ENCODE results near the gene ACAD10. TPM values are rescaled to one million over a fixed set of nuclear protein-coding genes. Genes with fewer than 3 reads are reported as not detected.

ACAD10 gene
- total and polyA plus RNA-seq, 7 donors: 6.0 to 20.2 (median 10.9) TPM

DNA sequence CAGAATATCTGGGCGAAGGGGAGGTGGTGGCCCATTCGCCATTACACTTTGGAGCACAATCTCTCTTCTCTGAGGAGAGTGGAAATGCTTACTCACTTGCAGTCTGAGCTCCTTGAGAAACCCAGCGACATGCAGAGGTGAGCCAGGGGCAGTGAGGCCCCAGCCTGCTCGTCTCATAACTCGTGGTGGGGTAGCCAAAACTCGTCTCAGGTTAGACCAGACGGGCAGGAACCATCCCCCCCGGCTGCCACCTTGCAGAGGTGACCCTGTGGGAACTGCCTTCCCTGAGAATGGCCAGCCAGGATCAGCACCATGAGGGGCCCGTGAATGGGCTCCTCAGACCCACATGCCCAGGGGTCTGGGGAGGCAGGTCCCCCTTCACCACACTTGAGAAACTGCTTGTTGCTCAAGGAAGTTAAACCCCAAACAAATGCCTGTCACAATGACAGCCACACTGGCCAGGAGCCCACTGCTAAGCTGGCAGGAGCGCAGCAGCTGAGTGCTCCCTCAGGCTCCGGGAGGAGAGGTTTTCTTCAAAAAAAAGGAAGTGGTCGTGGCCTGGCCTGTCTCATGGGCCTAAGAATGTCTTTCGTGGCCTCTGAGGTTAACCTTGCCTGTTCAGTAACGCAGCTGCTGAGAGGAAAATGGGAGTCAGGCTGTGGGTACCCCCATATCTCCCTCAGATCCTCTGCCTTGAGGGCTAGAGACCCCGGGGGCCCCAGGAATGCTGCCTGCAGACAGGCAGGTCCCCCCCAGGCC lies 71.7 kb downstream of the ACAD10 start:
- Histone ChIP-seq H3K9me3 (no peaks in the 10 kb centered on the region), H3K27ac (peak overlapping the region; percentile 86), H3K4me1 (peaks cover 31% of the 10 kb centered on the region), H3K4me3 (no peak overlapping the region), H3K36me3 (ENCODE audit: insufficient read depth in 1 of 2, low read depth in 1 of 2) (peaks cover 2 to 27% of the 10 kb centered on the region in 2 donors), H3K27me3 (ENCODE audit: insufficient read depth in 3 of 3, low read length in 2 of 3) (no peaks in the 10 kb centered on the region)
- 46 to 60% (median 52%) methylated on average over 15 of the region's 15 CpGs for WGBS, 3 donors
- ATAC-seq: peak; percentile 22 to 59 (median 30)
- DNase-seq: peak; percentile 64 to 76
- no peak for TF ChIP-seq CTCF (IDR thresholded peaks at IDR 0.05)
- intact Hi-C loops (cut with DNase I): no loop called here

DNA sequence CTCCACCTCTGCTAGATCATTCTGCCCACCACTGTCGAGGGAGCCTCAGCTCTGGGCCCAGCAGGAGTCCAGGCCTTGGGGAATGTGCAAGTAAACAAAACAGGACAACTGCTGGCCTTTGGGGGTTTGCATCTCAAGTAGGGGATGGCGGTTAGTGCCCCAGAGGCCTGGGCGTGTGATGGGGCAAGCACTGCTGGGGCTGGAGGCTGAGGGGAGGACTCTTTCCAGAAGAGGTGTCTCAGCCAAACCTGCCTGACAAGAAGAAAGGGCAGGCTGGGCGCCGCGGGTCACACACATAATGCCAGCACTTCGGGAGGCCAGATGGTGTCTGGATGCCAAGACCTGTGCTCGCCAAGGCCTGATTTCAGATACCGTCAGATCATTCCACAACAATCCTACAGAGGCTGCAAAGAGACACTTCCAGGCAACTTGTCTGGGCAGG lies 72.3 kb downstream of the ACAD10 start:
- no peaks in the 10 kb centered on the region for H3K27me3 ChIP-seq (ENCODE audit: insufficient read depth in 3 of 3, low read length in 2 of 3)
- intact Hi-C loops (cut with DNase I): no loop called here
- H3K9me3 ChIP-seq: no peaks in the 10 kb centered on the region
- no peak for TF ChIP-seq CTCF (IDR thresholded peaks at IDR 0.05)
- peak overlapping the region; percentile 86 for H3K27ac ChIP-seq
- H3K4me1 ChIP-seq: peaks cover 31% of the 10 kb centered on the region
- H3K36me3 ChIP-seq (ENCODE audit: insufficient read depth in 1 of 2, low read depth in 1 of 2): peaks cover 2 to 27% of the 10 kb centered on the region in 2 donors
- DNase-seq (peak; percentile 50 to 77), ATAC-seq (peak; percentile 59 to 89 (median 81))
- H3K4me3 ChIP-seq: no peak overlapping the region
- 19 to 34% (median 29%) methylated on average over 8 to 9 of the region's 9 CpGs for WGBS, 3 donors

DNA sequence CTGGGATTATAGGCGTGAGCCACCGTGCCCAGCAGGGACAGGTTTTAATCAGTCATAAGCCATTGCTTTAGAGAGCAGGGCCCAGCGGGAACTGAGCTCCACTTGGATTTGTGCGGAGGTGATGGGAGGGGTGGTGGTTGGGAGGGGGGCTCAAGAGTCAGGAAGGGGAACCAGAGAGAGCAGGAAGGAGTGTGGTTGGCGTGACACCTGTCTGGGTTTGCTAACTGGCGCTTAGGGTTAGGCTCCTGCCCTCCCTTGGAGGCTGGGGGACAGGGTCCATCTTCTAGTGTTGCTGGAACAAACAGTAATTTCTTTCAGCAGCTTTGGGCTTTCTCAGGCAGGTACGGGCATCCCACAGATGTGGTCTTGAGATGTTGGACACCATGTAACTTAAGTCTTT lies 73.4 kb downstream of the ACAD10 start:
- H3K27me3 ChIP-seq (ENCODE audit: insufficient read depth in 3 of 3, low read length in 2 of 3): no peaks in the 10 kb centered on the region
- H3K36me3 ChIP-seq (ENCODE audit: insufficient read depth in 1 of 2, low read depth in 1 of 2): peaks cover 2 to 21% of the 10 kb centered on the region in 2 donors
- peaks cover 28% of the 10 kb centered on the region for H3K4me1 ChIP-seq
- intact Hi-C loops (cut with DNase I): no loop called here
- no peak overlapping the region for H3K4me3 ChIP-seq
- WGBS, 3 donors: 84 to 94% (median 89%) methylated on average over 7 of the region's 7 CpGs
- H3K9me3 ChIP-seq: no peaks in the 10 kb centered on the region
- peak overlapping the region; percentile 86 for H3K27ac ChIP-seq
- TF ChIP-seq CTCF (IDR thresholded peaks at IDR 0.05): no peak
- no peak for DNase-seq
- ATAC-seq: no peak

DNA sequence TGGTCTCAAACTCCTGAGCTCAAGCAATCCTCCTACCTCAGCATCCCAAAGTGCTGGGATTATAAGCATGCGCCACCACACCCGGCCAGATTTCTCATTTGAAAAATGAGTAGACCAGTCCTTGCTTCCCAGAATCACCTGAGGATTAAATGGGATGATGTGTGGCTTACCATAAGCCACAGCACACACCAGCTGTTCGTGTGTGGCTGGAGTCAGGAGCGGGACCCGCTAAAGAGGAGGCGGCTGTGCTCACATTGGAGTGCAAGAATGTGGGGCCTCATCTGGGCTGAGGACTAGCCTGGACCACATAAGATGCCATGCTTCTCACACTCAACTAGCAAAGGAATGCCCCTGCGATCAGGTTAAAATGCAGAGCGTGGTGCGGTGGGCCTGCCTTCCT lies 74.1 kb downstream of the ACAD10 start:
- intact Hi-C loops (cut with DNase I): loop anchor here in 1 of 2 donors (1.0 kb wide), 1 partner anchor 16 kb away; no protein-coding TSS in a partner anchor
- no peaks in the 10 kb centered on the region for H3K27me3 ChIP-seq (ENCODE audit: insufficient read depth in 3 of 3, low read length in 2 of 3)
- peaks cover 2 to 16% of the 10 kb centered on the region in 2 donors for H3K36me3 ChIP-seq (ENCODE audit: insufficient read depth in 1 of 2, low read depth in 1 of 2)
- no peak overlapping the region for H3K4me3 ChIP-seq
- WGBS, 3 donors: 71 to 81% (median 72%) methylated on average over 9 of the region's 9 CpGs
- peaks cover 22% of the 10 kb centered on the region for H3K4me1 ChIP-seq
- no peak for ATAC-seq
- no peak for TF ChIP-seq CTCF (IDR thresholded peaks at IDR 0.05)
- DNase-seq: no peak
- no peak overlapping the region for H3K27ac ChIP-seq
- no peaks in the 10 kb centered on the region for H3K9me3 ChIP-seq

Measured in psoas muscle (tissue), 8 donors.